BLaER1 (cell line): ENCODE measurements around the gene GATA5.

Experiments used
- H3K27ac ChIP-seq: shearing (Covaris generic); formaldehyde crosslinking; 2 replicates; pipeline ENCODE4 v1.8.1; 2022
- H3K27me3 ChIP-seq: shearing (Covaris generic); formaldehyde crosslinking; 2 replicates; pipeline ENCODE4 v1.8.1; 2022
- H3K36me3 ChIP-seq: shearing (Covaris generic); formaldehyde crosslinking; 2 replicates; pipeline ENCODE4 v1.8.1; 2022
- H3K4me1 ChIP-seq: shearing (Covaris generic); formaldehyde crosslinking; 2 replicates; pipeline ENCODE4 v1.8.1; 2022
- H3K4me2 ChIP-seq: shearing (Covaris generic); formaldehyde crosslinking; 2 replicates; pipeline ENCODE4 v1.8.1; 2022
- H3K4me3 ChIP-seq: shearing (Covaris generic); formaldehyde crosslinking; 2 replicates; pipeline ENCODE4 v1.8.1; 2022
- H3K9ac ChIP-seq: shearing (Covaris generic); formaldehyde crosslinking; 2 replicates; pipeline ENCODE4 v1.8.1; 2022
- H3K9me3 ChIP-seq: shearing (Covaris generic); formaldehyde crosslinking; 2 replicates; pipeline ENCODE4 v1.8.1; 2022
- H4K20me1 ChIP-seq: shearing (Covaris generic); formaldehyde crosslinking; 2 replicates; pipeline ENCODE4 v1.8.1; 2022
- Cebpa-rat ChIP-seq: shearing (Covaris generic); IDR thresholded peaks from 2 replicates; pipeline ENCODE4 v1.8.1; 2022

GATA5 gene

DNA sequence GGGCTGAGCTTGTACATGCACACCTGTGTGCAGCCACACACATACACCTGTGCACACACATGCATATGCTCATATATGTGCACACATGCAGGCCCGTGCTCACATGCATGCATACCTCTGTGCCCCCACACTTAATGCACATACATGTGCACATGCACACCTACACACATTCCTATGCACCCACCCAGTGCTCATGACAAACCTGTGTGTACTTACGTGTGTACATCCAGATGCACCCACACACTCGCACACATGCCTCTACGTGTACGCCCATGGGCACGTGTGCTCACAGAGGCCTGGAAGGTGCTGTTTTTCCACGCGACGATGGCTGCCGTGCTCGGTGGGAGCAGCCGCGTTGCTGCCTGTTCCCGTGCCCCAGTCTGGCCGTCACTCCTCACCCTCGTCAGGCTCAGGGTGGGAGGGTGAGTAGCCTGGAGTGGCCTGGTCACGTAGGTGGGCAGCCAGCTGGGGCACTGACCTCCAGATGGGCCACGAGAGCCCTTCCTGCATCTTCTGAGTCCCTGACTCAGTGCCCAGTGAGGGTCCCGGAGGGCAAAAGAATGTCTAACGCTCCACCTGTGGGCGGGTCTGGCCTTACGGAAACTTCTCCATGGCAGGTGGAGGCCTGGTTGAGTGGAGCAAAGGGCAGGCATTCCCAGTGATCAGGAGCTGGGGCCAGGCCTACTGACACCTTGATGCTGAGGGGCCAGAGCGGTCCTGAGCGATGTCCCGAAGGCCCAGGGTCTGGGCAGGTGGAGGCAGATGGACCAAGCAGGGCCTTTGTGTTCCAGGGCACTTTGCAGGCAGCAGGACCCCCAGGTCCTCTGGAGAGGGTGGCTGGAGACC lies 8.0 kb upstream of the GATA5 start:
- H3K36me3 ChIP-seq = no peaks in the 10 kb centered on the region
- TF ChIP-seq Cebpa-rat = no peak
- no peak overlapping the region for H3K9ac ChIP-seq
- peaks cover 48% of the 10 kb centered on the region for H4K20me1 ChIP-seq
- no peak overlapping the region for H3K4me2 ChIP-seq
- H3K4me1 ChIP-seq = peaks cover 62% of the 10 kb centered on the region
- no peaks in the 10 kb centered on the region for H3K9me3 ChIP-seq
- peaks cover 99% of the 10 kb centered on the region for H3K27me3 ChIP-seq
- no peak overlapping the region for H3K27ac ChIP-seq
- no peak overlapping the region for H3K4me3 ChIP-seq

DNA sequence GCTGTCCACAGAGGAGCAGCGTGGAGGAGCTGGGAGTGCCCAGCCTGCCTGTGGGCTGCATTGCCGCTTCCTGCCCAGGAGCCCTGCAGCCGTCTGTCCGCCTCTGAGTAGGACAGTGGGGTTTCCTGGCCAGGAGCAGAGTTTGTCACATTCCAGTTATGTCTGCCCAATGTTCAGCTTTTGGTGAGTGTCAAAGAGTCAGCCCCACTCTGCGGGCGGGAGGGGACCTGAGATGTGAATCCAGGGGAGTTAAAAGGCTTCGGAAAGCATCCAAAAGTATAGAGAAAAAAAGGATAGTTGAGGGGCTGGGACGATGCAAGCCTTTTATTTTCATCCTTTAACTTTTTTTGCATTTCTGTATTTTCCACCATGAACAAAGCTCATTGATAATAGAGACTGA lies 7.2 kb upstream of the GATA5 start:
- Histone ChIP-seq H3K27ac (no peak overlapping the region), H3K36me3 (no peaks in the 10 kb centered on the region), H3K4me3 (no peak overlapping the region), H3K9me3 (no peaks in the 10 kb centered on the region), H3K4me1 (peaks cover 69% of the 10 kb centered on the region), H4K20me1 (peaks cover 56% of the 10 kb centered on the region), H3K4me2 (peak overlapping the region; percentile 90; the same call in 1 of the 2 replicates), H3K27me3 (peaks cover 99% of the 10 kb centered on the region), H3K9ac (no peak overlapping the region)
- no peak for TF ChIP-seq Cebpa-rat

DNA sequence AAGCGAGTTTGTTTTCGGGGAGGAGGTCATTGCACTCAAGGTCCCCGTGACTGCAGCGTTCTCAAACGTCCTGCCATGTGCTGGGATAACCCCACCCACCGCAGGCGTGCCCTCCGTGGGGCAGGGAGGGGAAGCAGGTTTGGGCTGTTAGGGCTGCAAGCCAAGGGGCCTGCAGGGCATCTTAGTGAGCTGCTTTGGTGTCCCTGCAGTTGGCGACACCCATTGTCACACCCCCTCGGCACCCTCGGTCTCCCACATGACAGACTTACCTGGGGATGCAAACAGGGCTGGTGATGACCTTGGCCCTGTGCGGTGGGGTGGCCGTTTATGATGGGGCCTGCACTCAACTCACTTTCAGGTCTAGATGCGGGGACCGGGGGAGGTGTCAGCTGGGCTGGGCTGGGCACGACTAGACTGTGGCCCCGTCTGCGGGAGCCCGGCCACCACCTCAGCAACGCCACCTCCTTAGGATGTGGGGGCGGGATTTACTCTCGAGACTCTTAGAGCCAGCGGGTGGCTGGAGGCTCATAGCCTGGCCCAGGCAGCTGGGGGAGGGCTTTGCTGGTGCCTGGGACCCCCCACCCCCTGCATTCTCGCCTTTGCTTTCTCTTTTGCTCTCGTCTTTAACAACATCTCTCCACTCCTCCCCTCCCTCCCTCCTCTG lies 6.5 kb upstream of the GATA5 start:
- Histone ChIP-seq H3K36me3 (no peaks in the 10 kb centered on the region), H3K9me3 (no peaks in the 10 kb centered on the region), H3K4me3 (no peak overlapping the region), H3K9ac (no peak overlapping the region), H3K4me2 (peak overlapping the region; percentile 90), H4K20me1 (peaks cover 62% of the 10 kb centered on the region), H3K27me3 (peaks cover 99% of the 10 kb centered on the region), H3K27ac (no peak overlapping the region), H3K4me1 (peaks cover 69% of the 10 kb centered on the region)
- TF ChIP-seq Cebpa-rat = no peak

- H4K20me1 ChIP-seq = peaks cover 64% of the 10 kb centered on the region
- H3K27ac ChIP-seq = no peak overlapping the region
- H3K4me2 ChIP-seq = peak overlapping the region; percentile 90
- no peak overlapping the region for H3K4me3 ChIP-seq
- no peaks in the 10 kb centered on the region for H3K36me3 ChIP-seq
- TF ChIP-seq Cebpa-rat = no peak
- no peak overlapping the region for H3K9ac ChIP-seq
- H3K27me3 ChIP-seq = peaks cover 97% of the 10 kb centered on the region
- H3K9me3 ChIP-seq = no peaks in the 10 kb centered on the region
- H3K4me1 ChIP-seq = peaks cover 71% of the 10 kb centered on the region
These were observed 5.8 kb upstream of the GATA5 start for GRCh38 chr20:62481425-62482145.

DNA sequence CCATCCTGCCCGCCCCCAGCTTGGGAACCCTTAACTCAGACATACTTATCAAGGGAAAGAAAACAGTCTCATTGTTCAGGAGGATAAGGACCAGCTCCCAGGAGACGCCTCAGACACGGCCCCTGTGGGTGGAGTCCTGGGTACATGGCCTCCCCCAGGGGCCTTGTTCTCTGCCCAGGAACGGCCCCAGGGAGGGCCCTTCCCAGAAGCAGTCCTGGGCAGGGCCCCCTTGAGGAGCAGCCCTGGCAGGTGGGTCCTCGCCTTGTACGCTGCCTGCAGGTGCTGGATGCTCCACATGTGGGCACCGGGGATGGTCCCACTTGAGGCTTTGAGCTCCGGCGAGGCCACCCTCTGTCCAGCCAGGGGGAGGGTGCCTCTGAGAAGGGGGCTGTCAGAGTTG lies 4.5 kb upstream of the GATA5 start:
- Histone ChIP-seq H3K9ac (no peak overlapping the region), H3K4me2 (peak overlapping the region; percentile 90), H3K36me3 (no peaks in the 10 kb centered on the region), H3K4me3 (no peak overlapping the region), H3K27me3 (peaks cover 97% of the 10 kb centered on the region), H3K4me1 (peaks cover 72% of the 10 kb centered on the region), H4K20me1 (peaks cover 69% of the 10 kb centered on the region), H3K9me3 (no peaks in the 10 kb centered on the region), H3K27ac (no peak overlapping the region)
- TF ChIP-seq Cebpa-rat = no peak

- Histone ChIP-seq H3K4me2 (peak overlapping the region; percentile 26; the same call in 1 of the 2 replicates), H3K9ac (no peak overlapping the region), H3K4me3 (no peak overlapping the region), H3K36me3 (no peaks in the 10 kb centered on the region), H3K4me1 (peaks cover 74% of the 10 kb centered on the region), H3K9me3 (no peaks in the 10 kb centered on the region), H3K27ac (no peak overlapping the region), H4K20me1 (peaks cover 69% of the 10 kb centered on the region), H3K27me3 (peaks cover 97% of the 10 kb centered on the region)
- TF ChIP-seq Cebpa-rat = no peak
These were observed 3.9 kb upstream of the GATA5 start for GRCh38 chr20:62479656-62480055.

GRCh38 chr20:62479156-62479555 lies 3.4 kb upstream of the GATA5 start:
- H4K20me1 ChIP-seq = peaks cover 73% of the 10 kb centered on the region
- no peak overlapping the region for H3K4me3 ChIP-seq
- H3K27ac ChIP-seq = no peak overlapping the region
- no peak overlapping the region for H3K9ac ChIP-seq
- no peak overlapping the region for H3K4me2 ChIP-seq
- no peaks in the 10 kb centered on the region for H3K36me3 ChIP-seq
- no peak for TF ChIP-seq Cebpa-rat
- H3K9me3 ChIP-seq = no peaks in the 10 kb centered on the region
- peaks cover 79% of the 10 kb centered on the region for H3K4me1 ChIP-seq
- H3K27me3 ChIP-seq = peaks cover 97% of the 10 kb centered on the region

- H3K4me2 ChIP-seq = peak overlapping the region; percentile 39; the same call in 1 of the 2 replicates
- H3K36me3 ChIP-seq = no peaks in the 10 kb centered on the region
- no peak overlapping the region for H3K27ac ChIP-seq
- TF ChIP-seq Cebpa-rat = no peak
- no peak overlapping the region for H3K9ac ChIP-seq
- H4K20me1 ChIP-seq = peaks cover 77% of the 10 kb centered on the region
- peak overlapping the region; percentile 11; the same call in 1 of the 2 replicates for H3K4me3 ChIP-seq
- H3K27me3 ChIP-seq = peaks cover 97% of the 10 kb centered on the region
- H3K9me3 ChIP-seq = no peaks in the 10 kb centered on the region
- H3K4me1 ChIP-seq = peaks cover 82% of the 10 kb centered on the region
These were observed 2.1 kb upstream of the GATA5 start for GRCh38 chr20:62477669-62478455.
